ENCODE measurements around the gene HSPD1.

GRCh38 chr2:197548582-197548981, 48.9 kb upstream of the HSPD1 start:
- TF ChIP-seq ZBTB49 (tag by site-specific recombination; IDR thresholded peaks at IDR 0.05; ENCODE audit: low read depth) (no peak), ZNF645 (tag by site-specific recombination; IDR thresholded peaks at IDR 0.05) (no peak), ZNF114 (tag by site-specific recombination; IDR thresholded peaks at IDR 0.05) (no peak)
